Right hindlimb (tissue), 1 donor: Measurements from ENCODE around the gene STYXL2.
A peak's percentile ranks its signal among the peaks of the same experiment; 100 is the strongest.

Source experiments
- DNase-seq: peaks from one replicate; pipeline ENCODE4 v3.0.0-alpha.2; 2018

The STYXL2 gene

DNA sequence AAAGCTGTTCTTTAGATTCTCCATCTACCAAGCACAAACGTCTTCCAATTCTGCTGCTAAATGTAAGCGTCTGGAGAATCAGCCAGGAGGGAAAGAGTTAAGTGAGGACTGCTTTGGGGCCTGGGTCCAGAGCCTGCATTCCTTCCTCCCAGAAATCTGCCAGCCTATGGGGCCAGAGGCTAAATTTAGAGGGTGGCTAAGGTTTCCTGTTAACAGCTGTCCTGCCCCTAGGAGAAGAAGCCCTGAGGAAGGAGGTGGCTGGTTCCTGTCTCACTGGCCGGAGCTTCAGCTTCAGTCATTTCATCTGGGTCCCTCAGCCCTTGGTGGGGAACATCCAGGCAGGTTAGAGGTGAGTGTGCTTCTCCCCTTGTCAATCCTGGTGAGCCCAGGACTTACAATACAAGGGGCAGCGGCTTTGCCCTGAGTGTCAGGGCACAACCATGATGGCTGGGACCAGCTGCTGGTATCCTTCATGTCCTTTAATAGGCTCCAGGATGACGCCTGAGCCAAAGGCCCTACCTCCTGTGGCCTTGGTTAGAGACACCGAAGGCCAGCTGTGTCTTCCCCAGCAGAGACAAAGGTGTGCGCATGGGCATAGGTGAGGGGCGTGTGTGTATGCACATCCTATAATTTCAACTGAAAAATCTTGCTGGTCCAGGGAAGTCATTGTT lies at the start of gene STYXL2:
Gene STYXL2, plus strand, starts transcription at position 230 of the 671 bp plus-strand sequence. CDS start 775 bp downstream, outside the sequence.
- DNase-seq: peak; percentile 75

DNA sequence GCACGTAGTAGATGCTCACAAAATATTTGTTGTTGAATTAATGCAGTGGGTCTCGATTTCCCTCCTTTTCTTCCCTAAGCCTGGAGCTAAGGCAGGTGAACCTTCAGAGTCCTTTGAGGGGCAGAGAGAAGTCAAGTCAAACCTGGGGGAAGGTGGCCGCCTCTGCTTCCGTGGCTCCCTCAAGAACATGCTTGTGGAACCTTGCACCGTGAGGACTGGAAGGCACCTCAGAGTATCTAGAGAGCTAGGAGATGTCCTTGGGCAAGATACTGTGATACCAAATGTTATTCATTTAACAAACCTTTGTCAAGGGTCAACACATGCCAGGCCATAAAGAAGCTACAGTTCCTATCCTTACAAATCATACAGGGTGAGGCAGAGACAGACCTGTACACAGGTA lies 42.0 kb upstream of the STYXL2 start:
- DNase-seq: no peak

DNA sequence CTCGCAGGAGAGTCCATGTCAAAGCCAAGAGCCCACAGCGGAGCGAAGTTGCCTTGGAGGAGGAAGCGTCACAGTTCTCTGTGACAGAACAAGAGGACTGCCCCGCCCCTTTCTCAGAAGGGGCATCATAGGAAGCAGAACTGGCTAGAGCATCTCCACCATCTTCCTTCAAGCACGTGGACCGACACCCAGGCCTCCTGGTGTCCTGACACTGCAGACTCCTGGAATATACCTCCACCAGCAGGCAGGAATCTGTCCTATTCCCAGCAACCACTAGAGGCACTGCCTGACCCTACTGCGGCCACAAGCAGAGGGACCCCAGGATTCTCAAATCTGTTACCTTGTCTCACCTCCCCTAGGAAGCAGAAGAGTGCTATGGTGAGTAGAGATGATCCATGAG lies 41.5 kb upstream of the STYXL2 start:
- no peak for DNase-seq

DNA sequence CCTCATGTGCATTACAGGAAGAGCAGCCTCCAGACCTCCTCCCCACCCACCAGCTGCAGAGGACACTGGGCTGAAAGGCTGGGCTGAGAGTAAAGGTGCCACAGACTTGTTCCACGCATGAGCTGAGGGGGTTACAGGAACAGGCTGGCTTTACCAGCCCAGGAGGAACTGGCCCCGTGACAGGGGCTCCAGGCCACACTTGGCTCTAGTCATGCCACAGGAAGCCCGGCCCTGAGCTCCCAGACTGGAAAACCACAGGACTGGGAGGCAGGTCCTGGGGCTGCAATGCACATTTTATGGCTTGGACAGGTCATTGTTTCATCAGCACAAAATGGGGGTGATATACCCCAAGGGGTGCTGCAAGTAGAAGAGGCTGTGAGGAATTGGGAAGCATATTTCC lies 39.3 kb upstream of the STYXL2 start:
- DNase-seq: no peak

DNA sequence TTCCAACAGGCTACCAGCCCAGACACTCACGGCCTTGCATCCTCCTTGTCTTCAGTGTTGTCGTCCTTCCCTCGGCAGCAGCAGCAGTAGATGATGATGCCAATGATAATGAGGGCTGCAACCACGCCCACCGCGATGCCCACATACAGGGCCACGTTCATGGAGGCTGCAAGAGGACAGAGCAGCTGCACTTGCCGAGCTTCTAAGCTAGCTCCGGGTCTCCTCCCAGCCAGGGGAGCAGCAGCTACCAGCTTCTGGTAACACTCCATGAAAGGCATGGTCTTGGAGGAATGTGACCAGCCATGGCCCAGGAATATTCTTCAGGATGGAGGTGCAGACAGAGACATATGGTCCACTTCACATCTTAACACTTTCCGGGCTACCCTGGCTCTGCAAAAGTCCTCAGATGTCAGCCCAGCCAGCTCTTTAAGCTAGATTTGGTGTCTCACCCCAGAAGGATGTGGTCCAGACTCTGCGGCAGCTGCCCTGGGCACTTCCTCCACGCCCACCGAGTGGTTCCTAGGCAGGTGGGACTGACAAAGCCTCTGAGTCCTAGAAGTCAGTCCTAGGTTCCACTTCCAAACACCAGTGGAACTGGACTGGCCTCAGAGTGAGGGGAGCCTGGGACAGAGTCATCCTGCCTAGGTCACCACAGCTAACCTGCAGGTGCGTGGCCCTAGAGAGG lies 38.8 kb upstream of the STYXL2 start:
- no peak for DNase-seq

DNA sequence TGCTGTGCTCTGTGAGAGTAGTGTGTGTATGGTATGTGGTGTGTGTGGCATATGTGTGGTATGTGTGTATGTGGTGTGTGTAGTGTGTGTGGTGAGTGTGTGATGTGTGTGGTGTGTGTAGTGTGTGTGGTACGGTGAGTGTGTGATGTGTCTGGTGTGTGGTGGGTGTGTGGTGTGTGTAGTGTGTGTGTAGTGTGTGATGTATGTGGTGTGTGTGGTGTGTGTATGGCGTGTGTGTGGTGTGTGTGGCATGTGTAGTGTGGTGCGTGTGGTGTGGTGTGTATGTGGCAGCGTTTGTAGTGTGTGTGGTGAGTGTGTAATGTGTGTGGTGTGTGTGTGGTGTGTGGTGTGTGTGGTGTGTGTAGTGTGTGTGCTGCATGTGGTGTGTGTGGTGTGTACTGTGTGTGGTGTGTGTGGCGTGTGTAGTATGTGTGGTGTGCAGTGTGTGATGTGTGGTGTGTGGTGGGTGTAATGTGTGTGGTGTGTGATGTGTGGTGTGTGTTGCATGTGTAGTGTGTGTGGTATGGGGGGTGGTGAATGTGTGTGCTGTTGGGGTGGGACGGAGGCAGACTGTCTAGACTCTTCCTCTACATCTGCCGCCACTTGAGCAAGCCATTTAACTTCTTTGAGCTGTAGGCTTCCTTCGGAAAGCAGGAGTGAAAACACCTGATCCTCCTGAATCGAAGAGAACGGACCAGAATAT lies 37.2 kb upstream of the STYXL2 start:
- no peak for DNase-seq

DNA sequence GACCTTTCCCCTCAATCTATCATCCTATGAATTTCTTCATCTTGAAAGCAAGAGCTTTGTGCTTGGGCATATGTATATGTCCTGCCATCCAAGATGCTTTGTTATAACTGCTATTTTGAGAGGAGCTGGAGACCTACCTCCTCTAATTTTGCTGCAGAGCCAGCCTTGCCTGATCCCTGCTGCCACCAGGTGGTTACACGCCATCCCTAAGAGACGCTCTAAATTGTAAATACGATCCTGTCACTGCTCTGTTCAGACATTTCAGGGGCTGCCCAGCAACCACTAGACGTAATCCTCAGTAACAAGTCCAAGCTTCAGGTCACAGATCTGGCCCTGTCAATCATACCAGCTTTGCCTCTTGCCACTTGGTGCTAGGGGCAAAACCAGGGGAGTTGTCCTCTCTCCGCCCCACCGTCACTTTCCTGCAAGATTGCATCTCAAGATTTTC lies 36.6 kb upstream of the STYXL2 start:
- DNase-seq: peak; percentile 62

DNA sequence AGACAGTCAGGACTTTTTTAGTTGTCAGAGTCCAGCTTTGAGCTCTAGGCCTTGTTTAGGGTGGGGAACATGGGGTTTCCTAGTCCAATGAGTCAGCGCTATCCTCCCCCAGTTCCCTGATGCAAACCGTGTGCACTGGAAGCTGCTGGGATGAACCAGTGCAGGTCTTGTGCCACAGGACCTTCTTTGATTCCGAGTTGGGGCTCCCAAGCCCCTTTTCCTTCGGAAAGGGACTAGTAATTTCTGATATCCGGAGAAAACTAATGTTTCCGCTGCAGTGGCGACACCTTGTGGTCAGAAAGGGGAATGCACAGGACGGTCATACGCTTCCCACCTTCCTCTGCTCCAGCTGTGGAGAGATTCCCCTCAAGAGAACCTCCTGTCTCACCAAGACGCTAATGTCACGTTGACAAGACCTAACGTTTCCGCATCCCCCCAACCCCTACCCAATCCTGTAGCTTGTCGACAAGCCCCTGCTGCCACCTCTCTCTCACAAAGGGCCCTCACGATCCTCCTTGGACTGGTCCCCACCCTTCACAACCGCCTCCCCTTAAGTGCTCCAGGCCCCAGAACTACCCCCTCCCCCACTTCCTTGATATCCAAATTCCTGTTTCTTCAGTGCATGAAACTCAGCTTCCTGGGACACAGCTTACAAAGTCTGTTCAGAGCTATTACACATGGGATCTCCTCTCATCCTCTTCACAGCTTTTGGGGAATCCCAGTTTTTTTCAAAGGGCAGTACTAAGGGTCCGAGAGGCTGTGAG lies 34.6 kb upstream of the STYXL2 start:
- peak; percentile 78 for DNase-seq

DNA sequence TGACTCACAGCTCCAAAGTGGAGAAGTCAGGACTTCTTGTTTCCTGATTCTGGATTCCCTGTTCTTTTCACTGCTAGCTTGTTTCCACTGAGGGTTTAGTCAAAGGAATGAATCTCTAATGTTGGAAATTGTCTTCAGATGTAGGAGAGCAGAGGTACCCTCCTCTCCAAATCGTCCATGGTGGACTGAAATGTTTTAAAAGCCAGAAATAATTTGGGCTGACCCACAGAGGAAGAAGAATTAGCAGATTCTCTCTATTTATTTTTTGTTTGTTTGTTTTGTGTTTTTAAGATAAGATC lies 34.1 kb upstream of the STYXL2 start:
- DNase-seq: no peak

DNA sequence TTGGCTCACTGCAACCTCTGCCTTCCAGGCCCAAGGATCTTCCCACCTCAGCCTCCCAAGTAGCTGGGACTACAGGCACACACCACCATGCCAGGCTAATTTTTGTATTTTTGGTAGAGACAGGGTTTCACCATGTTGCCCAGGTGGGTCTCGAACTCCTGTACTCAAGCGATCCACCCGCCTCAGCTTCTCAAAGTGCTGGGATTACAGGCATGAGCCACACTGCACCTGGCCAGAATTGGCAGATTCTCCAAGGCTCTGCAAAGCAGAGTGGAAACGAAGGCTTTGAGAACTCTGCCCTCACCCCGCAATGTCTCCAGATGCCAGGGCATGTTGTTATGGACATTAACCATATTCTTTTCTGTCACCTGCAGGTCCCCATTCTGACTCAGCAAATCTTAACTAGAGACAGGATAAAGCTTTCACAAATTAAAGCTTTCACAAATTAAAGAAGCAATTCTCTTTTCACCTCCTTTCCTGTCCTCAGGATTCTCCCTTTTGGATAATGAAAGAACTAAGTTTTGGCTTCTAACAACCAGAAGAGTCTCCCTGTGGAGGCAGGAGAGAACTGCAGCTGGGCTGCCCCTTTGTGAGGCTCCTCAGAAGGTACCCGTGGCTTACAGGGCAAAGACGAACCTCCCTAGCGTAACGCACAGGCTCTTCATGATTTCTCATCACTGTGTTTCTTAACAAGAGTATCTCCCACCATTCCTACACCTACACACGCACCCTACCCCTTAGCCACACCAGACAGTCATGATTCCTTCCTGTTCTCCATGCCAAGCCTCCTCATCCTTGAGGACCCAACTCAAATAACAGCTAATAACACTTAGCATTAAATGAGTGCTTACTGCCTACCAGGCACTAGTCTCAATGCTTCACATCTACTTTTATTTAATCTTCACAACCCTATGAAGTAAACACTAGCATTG lies 33.5 kb upstream of the STYXL2 start:
- no peak for DNase-seq

DNA sequence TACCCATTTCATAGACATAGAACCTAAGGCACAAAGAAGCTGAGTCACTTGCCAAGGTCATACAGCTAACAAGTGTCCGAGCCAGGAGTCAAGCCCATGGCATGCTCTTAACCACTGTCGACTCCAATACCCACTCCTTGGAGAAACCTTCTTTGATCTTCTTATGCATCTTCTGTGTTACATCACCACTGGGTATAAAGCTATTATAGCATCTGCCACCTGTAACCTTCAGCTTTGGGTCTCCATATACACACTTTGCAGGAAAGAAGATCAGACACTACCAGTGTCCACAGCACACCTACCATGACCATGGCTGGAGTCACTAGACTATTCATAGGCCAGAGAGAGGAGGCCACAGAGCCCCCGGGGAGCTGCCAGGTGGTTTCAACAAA lies 32.8 kb upstream of the STYXL2 start:
- DNase-seq: no peak

DNA sequence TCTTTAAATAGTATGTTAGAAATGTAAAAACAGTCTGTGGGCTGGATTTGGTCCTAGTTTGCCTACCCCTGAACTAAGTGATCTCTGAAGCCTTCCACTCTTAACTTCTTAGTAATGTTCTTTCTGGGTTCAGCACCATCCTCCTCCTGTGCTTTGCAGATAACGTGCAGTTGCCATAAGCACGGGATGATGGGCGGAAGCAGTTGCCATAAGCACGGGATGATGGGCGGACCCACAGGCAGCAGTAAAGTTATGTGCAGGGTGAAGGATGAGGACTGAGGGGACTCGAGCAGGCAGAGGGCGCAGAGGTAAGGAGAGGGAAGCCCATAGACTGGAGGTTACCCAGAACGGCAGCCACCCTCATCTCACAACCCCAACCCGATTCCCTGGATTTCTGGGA lies 29.3 kb upstream of the STYXL2 start:
- no peak for DNase-seq

DNA sequence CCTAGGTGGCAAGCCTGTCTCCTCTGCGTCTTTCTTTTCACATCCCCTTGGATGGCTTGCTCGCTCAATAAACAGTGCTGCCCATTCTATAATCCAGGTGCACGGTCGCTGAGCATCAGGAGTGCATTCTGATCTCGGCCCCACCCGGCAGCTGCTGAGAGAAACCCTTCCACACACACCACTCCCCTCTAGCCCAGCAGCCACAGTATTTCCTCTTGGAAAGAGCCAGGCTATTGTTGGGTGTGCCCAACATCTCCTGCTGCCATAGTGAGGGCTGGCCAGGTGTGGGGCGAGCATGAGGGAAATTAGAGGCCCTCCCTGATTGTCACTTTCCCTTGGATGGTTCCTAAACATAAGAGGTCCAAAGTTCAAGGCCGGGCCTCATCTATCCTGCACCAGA lies 28.4 kb upstream of the STYXL2 start:
- DNase-seq: no peak

DNA sequence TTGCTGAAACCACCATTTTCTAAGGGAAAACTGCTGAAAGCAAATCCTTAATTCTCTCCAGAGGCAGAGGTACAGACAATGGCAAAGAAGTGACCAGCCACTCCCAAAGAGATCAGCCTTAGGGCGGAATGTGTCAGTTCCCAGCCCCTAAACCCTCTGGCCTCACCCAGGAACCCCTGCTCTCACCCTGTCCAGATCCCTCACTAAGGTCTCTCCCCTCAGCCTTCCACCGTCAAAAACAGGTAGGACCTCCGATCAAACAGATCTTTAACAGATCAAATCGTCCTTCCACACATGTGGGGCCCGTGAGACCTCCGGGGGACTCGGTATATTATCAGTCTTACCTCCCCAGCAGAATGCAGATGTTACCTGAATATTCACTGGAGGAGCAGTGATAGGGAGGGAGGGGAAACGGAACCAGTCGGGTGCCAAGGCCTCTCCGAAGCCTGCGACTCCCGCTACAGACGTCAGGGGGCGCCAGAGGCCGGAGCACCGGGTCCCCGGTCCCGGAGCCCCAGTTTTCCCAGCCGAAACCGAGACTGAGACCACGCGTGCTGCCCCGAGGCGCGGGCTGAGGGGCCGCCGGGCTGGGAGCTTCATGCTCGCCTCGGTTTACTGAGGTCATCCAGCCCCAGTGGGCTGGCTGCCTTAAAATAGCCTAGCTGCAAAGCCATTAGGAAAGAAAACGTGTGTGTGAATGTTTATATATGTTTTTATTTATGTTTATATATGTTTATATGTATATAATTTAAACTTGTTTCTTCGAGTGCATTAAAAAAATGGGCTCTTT lies 27.3 kb upstream of the STYXL2 start:
- peak; percentile 81 for DNase-seq

DNA sequence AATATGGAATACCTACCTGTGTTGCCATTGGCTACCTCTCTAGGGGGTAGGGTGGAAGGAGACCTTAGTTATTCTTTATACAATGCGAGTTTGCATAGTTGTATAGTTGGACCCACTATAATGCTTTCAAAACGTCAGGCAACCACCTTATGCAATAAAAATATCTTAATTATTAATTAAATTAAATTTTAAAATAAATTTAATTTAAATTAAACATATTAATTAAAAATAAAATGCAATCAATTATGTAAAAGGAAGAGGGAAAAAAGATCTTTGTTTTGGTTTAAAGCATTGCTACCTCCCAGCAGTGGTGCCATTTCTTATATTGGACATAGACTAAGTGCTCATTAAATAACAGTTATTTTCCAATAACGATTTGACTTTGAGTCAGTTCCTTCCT lies 26.0 kb upstream of the STYXL2 start:
- no peak for DNase-seq

DNA sequence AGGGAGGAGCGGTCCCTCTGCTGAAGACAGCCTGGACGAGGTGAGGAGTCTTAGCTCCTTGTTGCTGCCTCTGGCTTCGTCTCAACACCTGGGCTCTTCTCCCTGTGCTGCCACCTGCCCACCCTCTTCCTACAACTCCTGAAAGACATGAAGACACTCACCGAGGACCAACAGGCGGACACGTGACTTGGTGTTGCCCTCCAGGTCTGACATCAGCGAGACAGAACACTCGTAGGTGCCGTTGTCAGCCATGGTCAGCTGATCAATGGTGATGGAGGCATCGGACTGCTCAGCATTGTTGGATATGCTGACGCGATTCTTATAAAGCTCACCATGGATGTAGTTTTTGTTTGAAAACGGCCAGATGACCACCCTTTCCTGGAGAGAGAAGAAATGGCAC lies 25.1 kb upstream of the STYXL2 start:
- DNase-seq: no peak

DNA sequence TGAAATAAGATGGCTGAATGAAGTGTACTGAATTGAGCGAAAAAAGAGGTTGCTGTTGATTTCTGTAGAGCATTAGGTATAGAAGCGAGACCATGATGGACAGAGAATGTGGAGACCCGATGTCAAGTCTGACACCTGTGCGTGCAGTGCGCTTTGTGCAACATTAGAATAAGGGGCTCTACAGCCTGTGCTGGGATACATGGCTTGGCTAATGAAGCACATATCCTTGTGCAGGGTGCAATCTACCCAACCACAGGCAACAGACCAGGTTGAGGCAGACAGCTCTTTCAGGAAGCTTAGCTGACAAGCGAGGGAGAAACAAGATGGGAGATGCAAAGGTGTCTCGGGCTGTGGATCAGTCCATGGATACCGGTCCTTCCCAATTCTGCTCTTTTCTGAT lies 22.6 kb upstream of the STYXL2 start:
- DNase-seq: no peak

DNA sequence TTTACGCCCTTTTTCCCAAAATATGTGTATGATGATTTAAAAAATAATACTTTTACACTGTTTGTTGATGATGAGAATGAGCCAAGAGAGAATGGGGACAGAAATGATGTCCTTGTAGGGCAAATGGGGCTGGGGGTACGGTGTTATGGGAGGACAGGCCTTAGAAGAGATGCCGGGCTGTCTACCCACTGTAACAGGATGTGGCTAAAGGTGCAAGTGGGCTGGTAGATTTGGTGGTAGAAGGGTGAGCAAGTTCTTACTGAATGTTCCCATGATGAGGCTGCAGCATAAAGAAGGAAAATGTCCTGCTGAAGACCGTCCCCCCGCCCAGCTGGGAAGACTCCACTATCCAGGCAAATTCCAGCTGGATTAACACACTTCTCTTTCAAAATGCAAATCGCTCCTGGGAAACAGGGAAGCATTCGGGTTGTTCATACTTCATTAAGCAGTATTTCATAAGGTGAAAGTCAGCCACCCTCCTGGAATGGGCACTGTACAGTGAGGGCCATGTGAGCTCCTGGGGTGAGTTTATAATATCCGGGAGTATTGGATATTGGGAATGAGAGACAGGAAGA lies 17.7 kb upstream of the STYXL2 start:
- DNase-seq: no peak

DNA sequence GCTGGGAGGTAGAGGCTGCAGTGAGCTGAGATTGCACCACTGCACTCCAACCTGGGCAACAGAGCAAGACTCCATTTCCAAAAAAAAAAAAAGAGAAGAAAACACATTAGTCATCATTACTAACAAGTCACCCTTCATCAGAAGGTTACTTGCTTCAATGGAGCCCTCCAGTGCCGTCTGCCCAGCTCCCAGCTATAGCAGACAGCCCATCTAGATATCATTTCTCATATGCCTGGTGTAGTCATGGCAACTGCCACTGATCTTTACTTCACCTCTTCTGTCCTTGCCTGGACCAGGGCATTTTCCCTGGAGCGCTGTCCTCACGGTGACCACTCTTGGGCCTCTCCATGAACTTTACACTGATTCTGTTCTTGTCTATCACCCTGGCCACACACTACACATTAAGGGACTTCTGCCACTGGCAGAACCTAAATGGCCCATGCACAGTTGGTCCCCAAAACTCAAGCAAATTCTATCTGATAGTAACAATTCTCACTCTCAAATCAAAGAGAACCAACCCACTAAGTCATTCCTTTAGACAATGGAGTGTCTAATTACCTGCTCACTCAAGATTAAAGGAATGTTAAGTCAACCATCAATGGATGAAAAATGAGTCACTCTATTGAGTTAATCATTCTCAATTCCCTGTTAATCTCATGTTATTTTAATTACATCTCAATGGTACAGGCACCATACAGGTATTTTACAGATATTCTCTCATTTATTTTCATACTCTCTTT lies 16.6 kb upstream of the STYXL2 start:
- DNase-seq: no peak

DNA sequence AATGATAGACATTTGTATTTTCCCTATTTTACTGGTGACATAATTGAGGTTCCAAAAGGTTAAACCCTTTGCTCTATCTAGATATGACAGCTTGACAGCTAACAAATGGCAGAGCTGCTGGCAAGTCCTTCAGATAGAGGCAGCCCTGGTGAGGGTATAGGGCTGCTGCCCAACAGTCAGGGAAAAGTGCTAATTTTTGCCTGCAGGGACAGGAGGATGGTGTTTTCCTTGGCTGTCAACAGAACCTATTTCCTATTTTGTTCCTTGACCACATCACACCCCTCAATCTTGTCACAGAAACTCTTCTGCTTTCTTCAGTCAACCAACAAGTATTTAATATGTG lies 16.0 kb upstream of the STYXL2 start:
- no peak for DNase-seq
